NCI-H2171 (cell line): ENCODE measurements around the gene SNAPC1.
A peak's percentile ranks its signal among the peaks of the same experiment; 100 is the strongest.
"Not testable (repeated sequence)": the region's sequence is repeated elsewhere in the genome, so short reads cannot be mapped to it uniquely, and the experiment has no call there.

Experiments used
- DNase-seq: peaks from one replicate; lab custom pipeline; 2025; lab: John Stamatoyannopoulos, UW

SNAPC1 gene

GRCh38 chr14:61761959-61762786 is at the start of gene SNAPC1:
SNAPC1 (plus strand) TSS chr14:61762420; CDS start chr14:61762461, 41 bp downstream.
- peak; percentile 99 for DNase-seq

- no peak for DNase-seq
These were observed 48.3 kb upstream of the SNAPC1 start for GRCh38 chr14:61713724-61714437.

- DNase-seq = no peak
These were observed 45.3 kb upstream of the SNAPC1 start for GRCh38 chr14:61716956-61717355.

- DNase-seq = no peak
These were observed 44.2 kb upstream of the SNAPC1 start for GRCh38 chr14:61718039-61718438.

GRCh38 chr14:61719344-61720293 is 42.6 kb upstream of the SNAPC1 start:
- no peak for DNase-seq

GRCh38 chr14:61720294-61720661 is 41.9 kb upstream of the SNAPC1 start:
- DNase-seq = no peak

GRCh38 chr14:61720741-61721140 is 41.5 kb upstream of the SNAPC1 start:
- DNase-seq = no peak

GRCh38 chr14:61724133-61724532 is 38.1 kb upstream of the SNAPC1 start:
- no peak for DNase-seq

- no peak for DNase-seq
These were observed 35.2 kb upstream of the SNAPC1 start for GRCh38 chr14:61726778-61727658.

- no peak for DNase-seq
These were observed 31.4 kb upstream of the SNAPC1 start for GRCh38 chr14:61730756-61731373.

- DNase-seq = no peak
These were observed 28.2 kb upstream of the SNAPC1 start for GRCh38 chr14:61733972-61734371.

GRCh38 chr14:61736751-61737150 is 25.5 kb upstream of the SNAPC1 start:
- no peak for DNase-seq

- DNase-seq = no peak
These were observed 24.3 kb upstream of the SNAPC1 start for GRCh38 chr14:61737915-61738314.

- DNase-seq = no peak
These were observed 23.1 kb upstream of the SNAPC1 start for GRCh38 chr14:61739133-61739532.

GRCh38 chr14:61742371-61742770 is 19.8 kb upstream of the SNAPC1 start:
- no peak for DNase-seq

- DNase-seq = no peak
These were observed 18.0 kb upstream of the SNAPC1 start for GRCh38 chr14:61744238-61744637.

GRCh38 chr14:61746346-61746745 is 15.9 kb upstream of the SNAPC1 start:
- not testable (repeated sequence) for DNase-seq

- no peak for DNase-seq
These were observed 15.3 kb upstream of the SNAPC1 start for GRCh38 chr14:61746881-61747280.

GRCh38 chr14:61747342-61747741 is 14.9 kb upstream of the SNAPC1 start:
- DNase-seq = no peak

- DNase-seq = no peak
These were observed 13.0 kb upstream of the SNAPC1 start for GRCh38 chr14:61749264-61749663.

- peak; percentile 67 for DNase-seq
These were observed 12.4 kb upstream of the SNAPC1 start for GRCh38 chr14:61749867-61750266.
